Measurements from ENCODE around the gene SNAI3.

SNAI3 gene

GRCh38 chr16:88631920-88632586, 54.3 kb downstream of the SNAI3 start:
- no peak for DNase-seq

GRCh38 chr16:88631384-88631783, 54.9 kb downstream of the SNAI3 start:
- DNase-seq = no peak

GRCh38 chr16:88630941-88631340, 55.4 kb downstream of the SNAI3 start:
- DNase-seq = no peak

- no peak for DNase-seq
Observed at GRCh38 chr16:88630433-88630832, 55.9 kb downstream of the SNAI3 start.

GRCh38 chr16:88629835-88630234, 56.5 kb downstream of the SNAI3 start:
- DNase-seq = no peak

GRCh38 chr16:88628512-88628974, 57.8 kb downstream of the SNAI3 start:
- no peak for DNase-seq

Measured in suppressor macrophage treated with lipopolysaccharide for 4 hours (primary cell).